Body of pancreas (tissue), 4 donors: ENCODE measurements around the gene NOS1. TPM values are rescaled to one million over a fixed set of nuclear protein-coding genes. Genes with fewer than 3 reads are reported as not detected.
A peak's percentile ranks its signal among the peaks of the same experiment; 100 is the strongest.

ENCODE experiments used
- ATAC-seq: fragments of 150-250 bp; one replicate; pipeline ENCODE4 v1.9.1; 2016
- DNase-seq, 4 donors: peaks; one replicate each; pipeline ENCODE4 v3.0.0-alpha.2; 2019
- H3K27ac ChIP-seq, 4 donors: fragments of 200-600 bp; sonication (generic); 1 replicate in 3 of 4; 2 replicates in 1 of 4; pipeline versions ENCODE4 v1.5.1 to v1.6.1; 2016 to 2019; ENCODE audit warnings: mild to moderate bottlenecking in 1 of 4, mixed read lengths in 1 of 4, moderate library complexity in 1 of 4
- H3K27me3 ChIP-seq, 2 donors: fragments of 200-600 bp; sonication (generic); one replicate each; pipeline ENCODE4 v1.6.0; 2016; ENCODE audit warnings: mild to moderate bottlenecking in 1 of 2
- H3K36me3 ChIP-seq, 2 donors: fragments of 200-600 bp; sonication (generic); replicated peaks in 1 of 2; 2 replicates each; pipeline ENCODE4 v1.5.1; 2016; ENCODE audit warnings: low read depth in 2 of 2; ENCODE audit not compliant: insufficient read depth in 1 of 2
- H3K4me1 ChIP-seq: fragments of 200-600 bp; sonication (generic); one replicate; pipeline ENCODE4 v1.6.0; 2016
- H3K4me3 ChIP-seq, 2 donors: fragments of 200-600 bp; sonication (generic); 1 replicate in 1 of 2; 2 replicates in 1 of 2; pipeline ENCODE4 v1.5.1; 2016 to 2019
- H3K9me3 ChIP-seq, 3 donors: fragments of 200-600 bp; sonication (generic); 1 replicate in 2 of 3; 2 replicates in 1 of 3; pipeline ENCODE4 v1.5.1; 2016
- CTCF ChIP-seq, 7 experiments: fragments of 450-650 bp in 4 of 7; fragments of 200-600 bp in 3 of 7; sonication (generic) in 3 of 7; IDR thresholded peaks; one replicate each; pipeline ENCODE4 v1.5.1; 2016 to 2019; ENCODE audit warnings: antibody characterized with exemption in 7 of 7
- POLR2A ChIP-seq, 3 donors: fragments of 450-650 bp; IDR thresholded peaks; one replicate each; pipeline ENCODE4 v1.6.1; 2016; ENCODE audit warnings: antibody characterized with exemption in 3 of 3, mild to moderate bottlenecking in 2 of 3
- WGBS, 2 donors: methylation state at CpG; one replicate each; pipeline ENCODE4 v1.1.5; 2017; 5-methylcytosine and 5-hydroxymethylcytosine counted together
- intact Hi-C: fragments of 100-400 bp; cut with DNase I; formaldehyde crosslinking; loops from one replicate; pipeline ENCODE4 v1.15.1; 2023
- total RNA-seq, 2 donors: library from RNA; depleted of rRNA; stranded (reverse); fragments of >200 nt; gene quantifications; one replicate each; pipeline ENCODE4 v1.1.0, GENCODE V29; 2016

The NOS1 gene
- total RNA-seq, 2 donors from 2014 or later = 0.78 to 12.9 TPM

DNA sequence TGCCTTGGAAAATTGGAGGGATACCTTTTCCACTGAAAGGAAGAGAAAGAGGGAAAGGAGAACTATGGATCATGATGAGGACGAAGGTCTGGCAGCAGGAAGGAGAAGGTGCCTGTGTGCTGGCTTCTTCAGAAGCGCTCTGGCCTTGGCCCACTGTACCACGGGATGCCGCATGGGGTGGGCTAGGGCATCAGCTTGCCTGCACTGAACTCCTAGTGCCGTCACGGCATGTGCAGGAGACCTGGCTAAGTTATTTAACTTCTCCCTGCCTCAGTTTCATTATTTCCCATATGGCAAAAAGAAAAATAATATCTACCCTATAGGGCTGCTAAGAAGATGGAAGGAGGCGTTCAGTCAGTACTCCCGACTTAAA lies 199.3 kb downstream of the NOS1 start:
- TF ChIP-seq POLR2A (IDR thresholded peaks at IDR 0.05) (no peak), CTCF (IDR thresholded peaks at IDR 0.05) (no peak)
- intact Hi-C loops = no loop called here
- Histone ChIP-seq H3K27ac (no peak overlapping the region), H3K4me3 (no peak overlapping the region), H3K36me3 (peaks cover 0 to 33% of the 10 kb centered on the region in 2 donors), H3K27me3 (no peaks in the 10 kb centered on the region), H3K4me1 (peaks cover 14% of the 10 kb centered on the region), H3K9me3 (no peaks in the 10 kb centered on the region)
- ATAC-seq (no peak), DNase-seq (no peak)
- WGBS, 2 donors = 89 to 91% methylated on average over 8 of the region's 8 CpGs

DNA sequence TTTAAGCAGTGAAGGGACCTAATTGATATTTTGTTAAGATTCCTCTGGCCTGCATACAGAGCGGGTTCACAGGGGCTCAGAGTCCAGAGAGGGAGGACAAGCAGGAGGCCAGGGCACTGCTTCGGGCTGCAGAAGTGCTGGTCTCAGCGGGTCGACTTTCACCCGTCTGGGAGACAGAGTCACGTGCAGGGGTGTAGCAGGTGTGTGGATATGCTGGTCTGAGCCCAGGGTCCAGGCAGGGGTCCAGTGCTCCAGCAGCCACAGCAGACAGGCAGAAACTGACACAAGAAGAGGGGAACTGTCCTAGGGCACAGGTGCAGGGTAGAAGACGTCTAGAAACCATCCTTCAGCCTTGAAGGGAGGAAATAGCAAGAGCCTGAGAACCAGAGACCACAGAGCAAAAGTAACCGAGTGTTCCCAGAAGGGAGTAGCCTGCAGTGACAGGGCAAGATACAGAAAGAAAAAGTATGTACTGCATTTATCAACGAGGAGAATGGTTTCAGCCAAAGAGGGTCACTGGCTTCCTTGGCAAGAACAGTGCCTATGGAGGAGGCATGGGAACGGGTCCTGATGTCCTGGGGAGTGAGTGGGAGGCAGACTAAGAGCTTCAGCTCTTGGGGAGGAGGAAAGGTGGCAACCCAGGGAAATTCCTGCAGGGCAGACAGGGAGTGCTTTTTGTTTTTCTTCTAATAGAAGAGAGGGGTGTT lies 199.8 kb downstream of the NOS1 start:
- H3K9me3 ChIP-seq = no peaks in the 10 kb centered on the region
- intact Hi-C loops = no loop called here
- WGBS, 2 donors = 76 to 80% methylated on average over 10 of the region's 10 CpGs
- peaks cover 0 to 29% of the 10 kb centered on the region in 2 donors for H3K36me3 ChIP-seq
- no peak for ATAC-seq
- no peaks in the 10 kb centered on the region for H3K27me3 ChIP-seq
- no peak for DNase-seq
- no peak for TF ChIP-seq POLR2A (IDR thresholded peaks at IDR 0.05)
- no peak for TF ChIP-seq CTCF (IDR thresholded peaks at IDR 0.05)
- H3K27ac ChIP-seq = no peak overlapping the region
- H3K4me3 ChIP-seq = no peak overlapping the region
- peaks cover 14% of the 10 kb centered on the region for H3K4me1 ChIP-seq

DNA sequence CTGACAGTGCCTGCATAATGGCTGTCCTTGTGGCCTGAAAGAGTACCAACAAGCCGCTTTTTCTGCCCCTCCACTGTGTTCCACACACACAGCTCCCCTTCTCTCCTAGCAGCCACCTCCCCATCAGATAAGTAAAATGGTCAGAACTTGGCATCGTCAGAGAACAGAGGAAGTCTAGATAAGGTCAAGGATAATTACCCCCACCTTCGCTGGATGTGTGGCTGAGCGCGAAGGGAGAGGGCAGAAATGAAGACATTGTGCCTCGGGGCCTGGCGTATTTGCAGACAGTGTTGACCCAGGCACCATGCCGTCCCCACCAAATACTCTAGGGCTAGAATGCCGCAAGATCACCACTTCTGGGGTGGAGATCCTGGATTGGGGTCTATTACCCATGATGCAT lies 201.8 kb downstream of the NOS1 start:
- no peak overlapping the region for H3K4me3 ChIP-seq
- H3K4me1 ChIP-seq = peaks cover under 1% of the 10 kb centered on the region
- H3K9me3 ChIP-seq = no peaks in the 10 kb centered on the region
- intact Hi-C loops = no loop called here
- ATAC-seq (no peak), DNase-seq (no peak)
- H3K27me3 ChIP-seq = no peaks in the 10 kb centered on the region
- H3K36me3 ChIP-seq = peaks cover 0 to 32% of the 10 kb centered on the region in 2 donors
- H3K27ac ChIP-seq = no peak overlapping the region
- 77 to 81% methylated on average over 9 of the region's 9 CpGs for WGBS, 2 donors
- TF ChIP-seq CTCF (IDR thresholded peaks at IDR 0.05) (no peak), POLR2A (IDR thresholded peaks at IDR 0.05) (no peak)

GRCh38 chr12:117158911-117159553 lies 202.4 kb downstream of the NOS1 start:
- peak overlapping the region in 1 of 4 donors; percentile 13 for H3K27ac ChIP-seq
- TF ChIP-seq CTCF (IDR thresholded peaks at IDR 0.05) (no peak), POLR2A (IDR thresholded peaks at IDR 0.05) (no peak)
- no peaks in the 10 kb centered on the region for H3K27me3 ChIP-seq
- WGBS, 2 donors = 63 to 70% methylated on average over 7 of the region's 7 CpGs
- ATAC-seq (no peak), DNase-seq (no peak)
- no peak overlapping the region for H3K4me3 ChIP-seq
- intact Hi-C loops = no loop called here
- H3K4me1 ChIP-seq = no peaks in the 10 kb centered on the region
- no peaks in the 10 kb centered on the region for H3K9me3 ChIP-seq
- H3K36me3 ChIP-seq = peaks cover 0 to 35% of the 10 kb centered on the region in 2 donors

Other genes with a start within 250 kb of the NOS1 start
- gene FBXO21, start 171.2 kb downstream of the NOS1 start, total RNA-seq = 10 to 100 TPM; 43.6 to 76.5 TPM